Pulmonary artery endothelial cell (primary cell): ENCODE results near the gene BBOF1. TPM values are rescaled to one million over a fixed set of nuclear protein-coding genes. Genes with fewer than 3 reads are reported as not detected.
"Not testable (repeated sequence)": the region's sequence is repeated elsewhere in the genome, so short reads cannot be mapped to it uniquely, and the experiment has no call there.

Experiments used
- DNase-seq: peaks from one replicate; pipeline ENCODE4 v3.0.0-alpha.2; 2011; ENCODE audit warnings: low read depth, low spot score
- total RNA-seq: library from RNA; depleted of rRNA; stranded (reverse); fragments of >200 nt; gene quantifications from 2 replicates; pipeline ENCODE4 v1.2.3, GENCODE V29; 2014

BBOF1 gene
- 1.3 and 1.9 TPM in 2 replicates for total RNA-seq

- DNase-seq: peak; percentile 41
These were observed at the start of gene BBOF1, which contains the start of gene ENTPD5 for GRCh38 chr14:74018586-74019407. Gene BBOF1, plus strand, starts transcription at chr14:74019349. Its CDS starts 130 bp downstream, at chr14:74019479. Gene ENTPD5, minus strand, starts transcription at chr14:74019288. Its CDS starts 31,186 bp downstream, at chr14:73988102.

- no peak for DNase-seq
These were observed 45.7 kb upstream of the BBOF1 start for GRCh38 chr14:73973497-73973896.

GRCh38 chr14:73976125-73976524 is 43.0 kb upstream of the BBOF1 start:
- no peak for DNase-seq

GRCh38 chr14:73977896-73978295 is 41.3 kb upstream of the BBOF1 start:
- DNase-seq: no peak

GRCh38 chr14:73988065-73988464 is 31.1 kb upstream of the BBOF1 start:
- DNase-seq: no peak

GRCh38 chr14:73988656-73989055 is 30.5 kb upstream of the BBOF1 start:
- not testable (repeated sequence) for DNase-seq

- no peak for DNase-seq
These were observed 28.1 kb upstream of the BBOF1 start for GRCh38 chr14:73991092-73991491.

GRCh38 chr14:73994926-73995325 is 24.2 kb upstream of the BBOF1 start:
- not testable (repeated sequence) for DNase-seq

- no peak for DNase-seq
These were observed 23.2 kb upstream of the BBOF1 start for GRCh38 chr14:73995977-73996378.

- no peak for DNase-seq
These were observed 22.4 kb upstream of the BBOF1 start for GRCh38 chr14:73996731-73997107.

- no peak for DNase-seq
These were observed 21.8 kb upstream of the BBOF1 start for GRCh38 chr14:73997108-73997943.

GRCh38 chr14:73997944-73998447 is 21.2 kb upstream of the BBOF1 start:
- DNase-seq: no peak

GRCh38 chr14:73998726-73999125 is 20.4 kb upstream of the BBOF1 start:
- no peak for DNase-seq

- not testable (repeated sequence) for DNase-seq
These were observed 13.5 kb upstream of the BBOF1 start for GRCh38 chr14:74005664-74006063.

GRCh38 chr14:74008843-74009499 is 10.2 kb upstream of the BBOF1 start:
- peak; percentile 33 for DNase-seq

GRCh38 chr14:74014299-74014698 is 4.8 kb upstream of the BBOF1 start:
- DNase-seq: no peak

GRCh38 chr14:74015176-74015575 is 4.0 kb upstream of the BBOF1 start:
- no peak for DNase-seq

GRCh38 chr14:74015963-74016362 is 3.2 kb upstream of the BBOF1 start:
- DNase-seq: no peak

- DNase-seq: peak; percentile 4
These were observed 969 bp upstream of the BBOF1 start for GRCh38 chr14:74018174-74018585.

GRCh38 chr14:74019408-74020137 is 424 bp downstream of the BBOF1 start:
- DNase-seq: peak; percentile 20

GRCh38 chr14:74022346-74022745 is 3.2 kb downstream of the BBOF1 start:
- DNase-seq: no peak
